ENCODE measurements around the gene C4BPB. TPM values are rescaled to one million over a fixed set of nuclear protein-coding genes. Genes with fewer than 3 reads are reported as not detected.

The C4BPB gene
- polyA plus RNA-seq, 1 experiment, result not detected

- Histone ChIP-seq H3K27me3 (ENCODE audit: control insufficient read depth, insufficient read depth, low read length) (no peaks in the 10 kb centered on the region), H3K4me3 (ENCODE audit: low read depth, low read length) (no peak overlapping the region), H3K36me3 (ENCODE audit: control insufficient read depth, insufficient read depth, low read length) (no peaks in the 10 kb centered on the region)
- CTCF ChIA-PET, result interaction anchor here (0.9 to 1.1 kb wide), 2 partner anchors 8 to 17 kb away, joined by 3 to 5 read pairs; partner anchors contain the start of gene YOD1
- DNase-seq (ENCODE audit: low read depth), result no peak
- POLR2A ChIA-PET, result no interaction called here
- TF ChIP-seq CTCF (IDR thresholded peaks at IDR 0.05; ENCODE audit: insufficient read depth, low read depth, low read length), result no peak
Measured at GRCh38 chr1:207067665-207068064, 21.0 kb upstream of the C4BPB start.

- ChIA-PET CTCF (interaction anchor here (0.8 to 1.0 kb wide), 4 partner anchors 10 to 260 kb away, joined by 3 to 4 read pairs (median 3); no protein-coding TSS in a partner anchor), POLR2A (no interaction called here)
- H3K4me3 ChIP-seq (ENCODE audit: low read depth, low read length), result no peak overlapping the region
- H3K27me3 ChIP-seq (ENCODE audit: control insufficient read depth, insufficient read depth, low read length), result no peaks in the 10 kb centered on the region
- no peak for TF ChIP-seq CTCF (IDR thresholded peaks at IDR 0.05; ENCODE audit: insufficient read depth, low read depth, low read length)
- DNase-seq (ENCODE audit: low read depth), result no peak
- H3K36me3 ChIP-seq (ENCODE audit: control insufficient read depth, insufficient read depth, low read length), result no peaks in the 10 kb centered on the region
Measured at GRCh38 chr1:207069061-207069460, 19.6 kb upstream of the C4BPB start.

- H3K36me3 ChIP-seq (ENCODE audit: control insufficient read depth, insufficient read depth, low read length), result no peaks in the 10 kb centered on the region
- H3K4me3 ChIP-seq (ENCODE audit: low read depth, low read length), result no peak overlapping the region
- ChIA-PET CTCF (no interaction called here), POLR2A (no interaction called here)
- no peak for TF ChIP-seq CTCF (IDR thresholded peaks at IDR 0.05; ENCODE audit: insufficient read depth, low read depth, low read length)
- DNase-seq (ENCODE audit: low read depth), result no peak
- no peaks in the 10 kb centered on the region for H3K27me3 ChIP-seq (ENCODE audit: control insufficient read depth, insufficient read depth, low read length)
Measured at GRCh38 chr1:207069858-207070506, 18.7 kb upstream of the C4BPB start.

GRCh38 chr1:207070811-207071210, 17.8 kb upstream of the C4BPB start:
- no peak for TF ChIP-seq CTCF (IDR thresholded peaks at IDR 0.05; ENCODE audit: insufficient read depth, low read depth, low read length)
- POLR2A ChIA-PET, result no interaction called here
- CTCF ChIA-PET, result interaction anchor here (0.6 to 1.1 kb wide), 3 partner anchors 18 to 24 kb away, joined by 3 read pairs; partner anchors contain the start of gene PFKFB2
- Histone ChIP-seq H3K27me3 (ENCODE audit: control insufficient read depth, insufficient read depth, low read length) (no peaks in the 10 kb centered on the region), H3K36me3 (ENCODE audit: control insufficient read depth, insufficient read depth, low read length) (no peaks in the 10 kb centered on the region), H3K4me3 (ENCODE audit: low read depth, low read length) (no peak overlapping the region)
- no peak for DNase-seq (ENCODE audit: low read depth)

GRCh38 chr1:207071426-207071825, 17.2 kb upstream of the C4BPB start:
- Histone ChIP-seq H3K4me3 (ENCODE audit: low read depth, low read length) (no peak overlapping the region), H3K36me3 (ENCODE audit: control insufficient read depth, insufficient read depth, low read length) (no peaks in the 10 kb centered on the region), H3K27me3 (ENCODE audit: control insufficient read depth, insufficient read depth, low read length) (no peaks in the 10 kb centered on the region)
- DNase-seq (ENCODE audit: low read depth), result no peak
- ChIA-PET CTCF (interaction anchor here (0.6 to 1.1 kb wide), 3 partner anchors 19 to 24 kb away, joined by 3 read pairs; partner anchors contain the start of gene PFKFB2), POLR2A (no interaction called here)
- no peak for TF ChIP-seq CTCF (IDR thresholded peaks at IDR 0.05; ENCODE audit: insufficient read depth, low read depth, low read length)
